ENCODE measurements around the gene ZNF341. TPM values are rescaled to one million over a fixed set of nuclear protein-coding genes. Genes with fewer than 3 reads are reported as not detected.
A peak's percentile ranks its signal among the peaks of the same experiment; 100 is the strongest.

ZNF341 gene
- total and polyA plus RNA-seq, 9 of the 15 experiments (the other 6 are each of a cell fraction or from before 2014, with no cell fraction given): 0.08 to 2.6 (median 1.0) TPM

DNA sequence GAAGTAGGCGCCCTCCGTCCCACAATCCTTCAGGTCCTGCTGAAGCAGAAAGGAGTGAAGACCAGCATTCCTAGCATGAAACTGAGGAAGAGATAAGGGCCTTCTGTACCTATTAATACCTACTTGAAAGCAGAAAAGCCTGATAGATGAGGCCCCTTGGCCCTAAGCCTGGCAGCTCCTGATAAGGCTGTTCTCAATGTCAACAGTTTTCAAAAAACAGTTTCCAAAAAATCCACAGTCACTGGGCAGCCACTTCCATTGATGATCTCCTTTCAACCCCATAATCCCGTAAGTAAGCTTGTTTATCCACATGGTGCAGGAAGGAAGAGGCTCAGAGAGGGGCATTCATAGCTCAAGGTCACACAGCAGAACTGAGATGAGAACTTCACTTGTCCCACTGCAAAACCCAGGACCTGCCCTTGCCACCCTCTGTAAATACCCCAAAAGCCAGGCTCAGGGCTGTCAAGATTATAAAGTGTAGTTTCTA is 42.8 kb upstream of the ZNF341 start (continued):
- TF ChIP-seq, protein P1, sequence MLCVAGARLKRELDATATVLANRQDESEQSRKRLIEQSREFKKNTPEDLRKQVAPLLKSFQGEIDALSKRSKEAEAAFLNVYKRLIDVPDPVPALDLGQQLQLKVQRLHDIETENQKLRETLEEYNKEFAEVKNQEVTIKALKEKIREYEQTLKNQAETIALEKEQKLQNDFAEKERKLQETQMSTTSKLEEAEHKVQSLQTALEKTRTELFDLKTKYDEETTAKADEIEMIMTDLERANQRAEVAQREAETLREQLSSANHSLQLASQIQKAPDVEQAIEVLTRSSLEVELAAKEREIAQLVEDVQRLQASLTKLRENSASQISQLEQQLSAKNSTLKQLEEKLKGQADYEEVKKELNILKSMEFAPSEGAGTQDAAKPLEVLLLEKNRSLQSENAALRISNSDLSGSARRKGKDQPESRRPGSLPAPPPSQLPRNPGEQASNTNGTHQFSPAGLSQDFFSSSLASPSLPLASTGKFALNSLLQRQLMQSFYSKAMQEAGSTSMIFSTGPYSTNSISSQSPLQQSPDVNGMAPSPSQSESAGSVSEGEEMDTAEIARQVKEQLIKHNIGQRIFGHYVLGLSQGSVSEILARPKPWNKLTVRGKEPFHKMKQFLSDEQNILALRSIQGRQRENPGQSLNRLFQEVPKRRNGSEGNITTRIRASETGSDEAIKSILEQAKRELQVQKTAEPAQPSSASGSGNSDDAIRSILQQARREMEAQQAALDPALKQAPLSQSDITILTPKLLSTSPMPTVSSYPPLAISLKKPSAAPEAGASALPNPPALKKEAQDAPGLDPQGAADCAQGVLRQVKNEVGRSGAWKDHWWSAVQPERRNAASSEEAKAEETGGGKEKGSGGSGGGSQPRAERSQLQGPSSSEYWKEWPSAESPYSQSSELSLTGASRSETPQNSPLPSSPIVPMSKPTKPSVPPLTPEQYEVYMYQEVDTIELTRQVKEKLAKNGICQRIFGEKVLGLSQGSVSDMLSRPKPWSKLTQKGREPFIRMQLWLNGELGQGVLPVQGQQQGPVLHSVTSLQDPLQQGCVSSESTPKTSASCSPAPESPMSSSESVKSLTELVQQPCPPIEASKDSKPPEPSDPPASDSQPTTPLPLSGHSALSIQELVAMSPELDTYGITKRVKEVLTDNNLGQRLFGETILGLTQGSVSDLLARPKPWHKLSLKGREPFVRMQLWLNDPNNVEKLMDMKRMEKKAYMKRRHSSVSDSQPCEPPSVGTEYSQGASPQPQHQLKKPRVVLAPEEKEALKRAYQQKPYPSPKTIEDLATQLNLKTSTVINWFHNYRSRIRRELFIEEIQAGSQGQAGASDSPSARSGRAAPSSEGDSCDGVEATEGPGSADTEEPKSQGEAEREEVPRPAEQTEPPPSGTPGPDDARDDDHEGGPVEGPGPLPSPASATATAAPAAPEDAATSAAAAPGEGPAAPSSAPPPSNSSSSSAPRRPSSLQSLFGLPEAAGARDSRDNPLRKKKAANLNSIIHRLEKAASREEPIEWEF (CRISPR knock-in tag; IDR thresholded peaks at IDR 0.05): 0 out of 2 replicates have a peak, but pooled peaks have one; percentile 43
- TF ChIP-seq ZNF444 (CRISPR knock-in tag; IDR thresholded peaks at IDR 0.05) (no peak), MYC (IDR thresholded peaks at IDR 0.05; ENCODE audit: low read depth, low read length) (no peak), MYC (CRISPR knock-in tag; IDR thresholded peaks at IDR 0.05; ENCODE audit: borderline replicate concordance, low read depth) (no peak), ILK (tag; IDR thresholded peaks at IDR 0.05; ENCODE audit: borderline replicate concordance, low read depth) (no peak), ELF4 (CRISPR knock-in tag; IDR thresholded peaks at IDR 0.05) (no peak), SMAD4 (CRISPR knock-in tag; conservative IDR thresholded peaks at IDR 0.05) (peak; percentile 54; the same call in 1 of the 2 replicates), BACH1 (tag; IDR thresholded peaks at IDR 0.05) (no peak; the same call in 1 of the 2 replicates), SMAD3 (CRISPR knock-in tag; conservative IDR thresholded peaks at IDR 0.05) (no peak), PTRF (tag; IDR thresholded peaks at IDR 0.05) (no peak), GABPB2 (CRISPR knock-in tag; conservative IDR thresholded peaks at IDR 0.05) (no peak), MCM3 (IDR thresholded peaks at IDR 0.05) (no peak), SIN3B (IDR thresholded peaks at IDR 0.05; ENCODE audit: low read depth) (no peak), PRMT5 (CRISPR knock-in tag; IDR thresholded peaks at IDR 0.05) (no peak), POLR2AphosphoS5 (IDR thresholded peaks at IDR 0.05; ENCODE audit: control insufficient read depth, insufficient read depth, low read depth, low read length) (peak; percentile 81), NFE2L1 (tag; IDR thresholded peaks at IDR 0.05; ENCODE audit: borderline replicate concordance, low read depth) (no peak)
- TF ChIP-seq, protein P2, sequence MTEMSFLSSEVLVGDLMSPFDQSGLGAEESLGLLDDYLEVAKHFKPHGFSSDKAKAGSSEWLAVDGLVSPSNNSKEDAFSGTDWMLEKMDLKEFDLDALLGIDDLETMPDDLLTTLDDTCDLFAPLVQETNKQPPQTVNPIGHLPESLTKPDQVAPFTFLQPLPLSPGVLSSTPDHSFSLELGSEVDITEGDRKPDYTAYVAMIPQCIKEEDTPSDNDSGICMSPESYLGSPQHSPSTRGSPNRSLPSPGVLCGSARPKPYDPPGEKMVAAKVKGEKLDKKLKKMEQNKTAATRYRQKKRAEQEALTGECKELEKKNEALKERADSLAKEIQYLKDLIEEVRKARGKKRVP (CRISPR knock-in tag; IDR thresholded peaks at IDR 0.05): no peak
- TF ChIP-seq, protein P3, sequence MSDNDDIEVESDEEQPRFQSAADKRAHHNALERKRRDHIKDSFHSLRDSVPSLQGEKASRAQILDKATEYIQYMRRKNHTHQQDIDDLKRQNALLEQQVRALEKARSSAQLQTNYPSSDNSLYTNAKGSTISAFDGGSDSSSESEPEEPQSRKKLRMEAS (CRISPR knock-in tag; IDR thresholded peaks at IDR 0.05): no peak
- TF ChIP-seq, protein P4, sequence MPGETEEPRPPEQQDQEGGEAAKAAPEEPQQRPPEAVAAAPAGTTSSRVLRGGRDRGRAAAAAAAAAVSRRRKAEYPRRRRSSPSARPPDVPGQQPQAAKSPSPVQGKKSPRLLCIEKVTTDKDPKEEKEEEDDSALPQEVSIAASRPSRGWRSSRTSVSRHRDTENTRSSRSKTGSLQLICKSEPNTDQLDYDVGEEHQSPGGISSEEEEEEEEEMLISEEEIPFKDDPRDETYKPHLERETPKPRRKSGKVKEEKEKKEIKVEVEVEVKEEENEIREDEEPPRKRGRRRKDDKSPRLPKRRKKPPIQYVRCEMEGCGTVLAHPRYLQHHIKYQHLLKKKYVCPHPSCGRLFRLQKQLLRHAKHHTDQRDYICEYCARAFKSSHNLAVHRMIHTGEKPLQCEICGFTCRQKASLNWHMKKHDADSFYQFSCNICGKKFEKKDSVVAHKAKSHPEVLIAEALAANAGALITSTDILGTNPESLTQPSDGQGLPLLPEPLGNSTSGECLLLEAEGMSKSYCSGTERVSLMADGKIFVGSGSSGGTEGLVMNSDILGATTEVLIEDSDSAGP (CRISPR knock-in tag; IDR thresholded peaks at IDR 0.05): no peak
- TF ChIP-seq, protein P5, sequence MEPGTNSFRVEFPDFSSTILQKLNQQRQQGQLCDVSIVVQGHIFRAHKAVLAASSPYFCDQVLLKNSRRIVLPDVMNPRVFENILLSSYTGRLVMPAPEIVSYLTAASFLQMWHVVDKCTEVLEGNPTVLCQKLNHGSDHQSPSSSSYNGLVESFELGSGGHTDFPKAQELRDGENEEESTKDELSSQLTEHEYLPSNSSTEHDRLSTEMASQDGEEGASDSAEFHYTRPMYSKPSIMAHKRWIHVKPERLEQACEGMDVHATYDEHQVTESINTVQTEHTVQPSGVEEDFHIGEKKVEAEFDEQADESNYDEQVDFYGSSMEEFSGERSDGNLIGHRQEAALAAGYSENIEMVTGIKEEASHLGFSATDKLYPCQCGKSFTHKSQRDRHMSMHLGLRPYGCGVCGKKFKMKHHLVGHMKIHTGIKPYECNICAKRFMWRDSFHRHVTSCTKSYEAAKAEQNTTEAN (CRISPR knock-in tag; IDR thresholded peaks at IDR 0.05): 0 out of 2 replicates have a peak, but pooled peaks have one; percentile 37

Measured in K562 (cell line).